Measurements from ENCODE around the gene NEMF. TPM values are rescaled to one million over a fixed set of nuclear protein-coding genes. Genes with fewer than 3 reads are reported as not detected.
"Not testable (repeated sequence)": the region's sequence is repeated elsewhere in the genome, so short reads cannot be mapped to it uniquely, and the experiment has no call there.

Gene NEMF
- total RNA-seq, 1 experiment from 2014 or later: 55.0 TPM

DNA sequence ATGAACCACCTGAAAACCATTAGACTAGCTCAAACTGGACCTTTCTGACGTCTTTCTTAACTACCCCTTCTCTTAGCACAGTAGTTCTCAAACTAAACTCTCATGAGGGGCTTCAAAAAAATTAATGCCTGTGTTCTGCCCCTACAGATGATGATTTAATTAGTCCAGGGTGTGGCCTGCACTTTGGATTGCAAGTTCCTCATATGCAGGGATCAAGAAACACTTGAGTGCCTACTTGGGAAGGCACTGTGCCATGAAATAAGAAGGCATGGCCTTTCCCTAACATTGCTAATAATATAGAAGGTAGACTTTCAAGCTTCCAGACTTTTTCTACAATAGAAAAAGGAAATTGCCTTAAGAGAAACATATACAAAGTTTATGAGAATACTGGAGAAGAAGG lies 107.4 kb downstream of the NEMF start:
- CTCF ChIA-PET: no interaction called here
- Mint-ChIP-seq H3K4me1 (ENCODE audit: insufficient read depth, unreplicated experiment) (no peaks in the 10 kb centered on the region), H3K4me3 (ENCODE audit: unreplicated experiment) (no peak overlapping the region), H3K27ac (ENCODE audit: low read depth, unreplicated experiment) (no peak overlapping the region), H3K27me3 (ENCODE audit: insufficient read depth, unreplicated experiment) (peaks cover 34% of the 10 kb centered on the region), H3K36me3 (ENCODE audit: insufficient read depth, unreplicated experiment) (no peaks in the 10 kb centered on the region), H3K9me3 (ENCODE audit: unreplicated experiment) (no peaks in the 10 kb centered on the region)
- TF ChIP-seq, protein P1, sequence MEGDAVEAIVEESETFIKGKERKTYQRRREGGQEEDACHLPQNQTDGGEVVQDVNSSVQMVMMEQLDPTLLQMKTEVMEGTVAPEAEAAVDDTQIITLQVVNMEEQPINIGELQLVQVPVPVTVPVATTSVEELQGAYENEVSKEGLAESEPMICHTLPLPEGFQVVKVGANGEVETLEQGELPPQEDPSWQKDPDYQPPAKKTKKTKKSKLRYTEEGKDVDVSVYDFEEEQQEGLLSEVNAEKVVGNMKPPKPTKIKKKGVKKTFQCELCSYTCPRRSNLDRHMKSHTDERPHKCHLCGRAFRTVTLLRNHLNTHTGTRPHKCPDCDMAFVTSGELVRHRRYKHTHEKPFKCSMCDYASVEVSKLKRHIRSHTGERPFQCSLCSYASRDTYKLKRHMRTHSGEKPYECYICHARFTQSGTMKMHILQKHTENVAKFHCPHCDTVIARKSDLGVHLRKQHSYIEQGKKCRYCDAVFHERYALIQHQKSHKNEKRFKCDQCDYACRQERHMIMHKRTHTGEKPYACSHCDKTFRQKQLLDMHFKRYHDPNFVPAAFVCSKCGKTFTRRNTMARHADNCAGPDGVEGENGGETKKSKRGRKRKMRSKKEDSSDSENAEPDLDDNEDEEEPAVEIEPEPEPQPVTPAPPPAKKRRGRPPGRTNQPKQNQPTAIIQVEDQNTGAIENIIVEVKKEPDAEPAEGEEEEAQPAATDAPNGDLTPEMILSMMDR (IDR thresholded peaks at IDR 0.05; ENCODE audit: unreplicated experiment): no peak
- intact Hi-C loops (cut with micrococcal nuclease): no loop called here
- no peak for DNase-seq (ENCODE audit: unreplicated experiment)
- POLR2A ChIA-PET: interaction anchor here (1.7 kb wide), 1 partner anchor 9 kb away, joined by 3 read pairs; no protein-coding TSS in a partner anchor
- no TSS peak for BruUV-seq (replicated peaks)

DNA sequence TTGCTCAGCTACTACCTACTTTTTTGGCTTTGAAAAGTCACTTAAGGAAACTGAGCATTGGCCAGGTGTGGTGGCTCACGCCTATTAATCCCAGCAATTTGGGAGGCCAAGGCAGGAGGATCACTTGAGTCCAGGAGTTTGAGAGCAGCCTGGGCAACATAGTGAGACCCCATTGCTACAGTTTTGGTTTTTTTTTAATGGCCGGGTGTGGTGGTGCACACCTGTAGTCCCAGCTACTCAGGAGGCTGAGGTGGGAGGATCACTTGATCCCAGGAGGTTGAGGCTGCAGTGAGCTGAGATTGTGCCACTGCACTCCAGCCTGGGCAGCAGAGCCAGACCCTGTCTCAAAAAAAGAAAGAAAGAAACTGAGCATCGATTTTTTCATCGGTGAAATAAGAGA lies 116.9 kb downstream of the NEMF start:
- H3K9me3 Mint-ChIP-seq (ENCODE audit: unreplicated experiment); H3K36me3 Mint-ChIP-seq (ENCODE audit: insufficient read depth, unreplicated experiment); H3K4me1 Mint-ChIP-seq (ENCODE audit: insufficient read depth, unreplicated experiment); intact Hi-C loops (cut with micrococcal nuclease); H3K4me3 Mint-ChIP-seq (ENCODE audit: unreplicated experiment); DNase-seq (ENCODE audit: unreplicated experiment); H3K27ac Mint-ChIP-seq (ENCODE audit: low read depth, unreplicated experiment); BruUV-seq (replicated peaks): not testable (repeated sequence)
- H3K27me3 Mint-ChIP-seq (ENCODE audit: insufficient read depth, unreplicated experiment): peaks cover 14% of the 10 kb centered on the region
- ChIA-PET POLR2A (interaction anchor here (1.1 kb wide), 1 partner anchor 32 kb away, joined by 3 read pairs; no protein-coding TSS in a partner anchor), CTCF (interaction anchor here (0.6 kb wide), 1 partner anchor 1460 kb away, joined by 3 read pairs; no protein-coding TSS in a partner anchor)

DNA sequence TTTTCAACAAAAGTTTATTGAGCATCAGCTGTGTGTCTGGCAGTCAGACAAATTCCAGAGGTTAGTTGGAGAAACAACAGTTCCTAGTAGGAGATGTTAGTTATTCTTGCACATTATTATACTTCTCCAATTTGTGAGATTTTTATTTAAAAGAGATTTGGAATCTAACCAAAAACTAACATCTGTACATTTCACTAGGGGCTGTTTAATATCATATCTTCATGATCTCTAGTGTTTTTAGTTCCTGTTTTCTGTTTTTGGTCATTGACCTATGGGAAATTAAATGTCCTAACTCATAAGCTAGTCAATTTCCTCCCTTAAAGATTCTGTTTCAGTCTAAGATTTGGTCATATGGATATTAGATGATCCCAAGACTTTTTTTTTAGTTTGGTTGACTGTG lies 118.8 kb downstream of the NEMF start:
- CTCF ChIA-PET: no interaction called here

DNA sequence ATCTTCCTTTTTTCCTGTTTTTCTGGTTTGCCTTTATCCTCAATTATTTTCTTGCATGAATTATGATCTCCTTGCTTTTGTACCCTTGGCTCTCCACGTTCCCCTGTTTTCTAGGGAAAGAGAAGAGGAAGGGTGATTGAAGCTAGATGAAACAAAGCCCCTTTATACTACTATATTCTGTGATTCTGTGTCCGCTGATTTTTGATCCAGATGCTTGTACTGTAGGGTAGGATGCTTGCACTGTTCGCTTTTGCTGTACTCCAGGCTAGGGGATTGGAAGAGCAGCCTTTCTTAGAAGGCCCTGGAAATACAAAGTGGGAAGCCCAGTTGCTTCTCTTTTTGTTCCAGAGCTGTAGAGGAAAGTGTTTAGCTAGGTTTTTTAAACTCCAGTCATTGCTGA lies 119.7 kb downstream of the NEMF start:
- TF ChIP-seq, protein P1 (IDR thresholded peaks at IDR 0.05; ENCODE audit: unreplicated experiment): no peak
- Mint-ChIP-seq H3K27ac (ENCODE audit: low read depth, unreplicated experiment) (no peak overlapping the region), H3K27me3 (ENCODE audit: insufficient read depth, unreplicated experiment) (no peaks in the 10 kb centered on the region), H3K9me3 (ENCODE audit: unreplicated experiment) (no peaks in the 10 kb centered on the region), H3K4me3 (ENCODE audit: unreplicated experiment) (no peak overlapping the region), H3K4me1 (ENCODE audit: insufficient read depth, unreplicated experiment) (no peaks in the 10 kb centered on the region), H3K36me3 (ENCODE audit: insufficient read depth, unreplicated experiment) (no peaks in the 10 kb centered on the region)
- intact Hi-C loops (cut with micrococcal nuclease): no loop called here
- DNase-seq (ENCODE audit: unreplicated experiment): no peak
- CTCF ChIA-PET: interaction anchor here (1.2 kb wide), 1 partner anchor 15 kb away, joined by 4 read pairs; no protein-coding TSS in a partner anchor
- POLR2A ChIA-PET: no interaction called here
- no TSS peak for BruUV-seq (replicated peaks)

More for the DNA sequence above, 118.8 kb downstream of the NEMF start:
- BruUV-seq (replicated peaks): no TSS peak
- H3K4me3 Mint-ChIP-seq (ENCODE audit: unreplicated experiment): no peak overlapping the region
- H3K27ac Mint-ChIP-seq (ENCODE audit: low read depth, unreplicated experiment): no peak overlapping the region
- TF ChIP-seq, protein P1 (IDR thresholded peaks at IDR 0.05; ENCODE audit: unreplicated experiment): no peak
- no peaks in the 10 kb centered on the region for H3K4me1 Mint-ChIP-seq (ENCODE audit: insufficient read depth, unreplicated experiment)
- H3K36me3 Mint-ChIP-seq (ENCODE audit: insufficient read depth, unreplicated experiment): no peaks in the 10 kb centered on the region
- no peak for DNase-seq (ENCODE audit: unreplicated experiment)
- H3K9me3 Mint-ChIP-seq (ENCODE audit: unreplicated experiment): no peaks in the 10 kb centered on the region
- POLR2A ChIA-PET: no interaction called here
- H3K27me3 Mint-ChIP-seq (ENCODE audit: insufficient read depth, unreplicated experiment): peaks cover 4% of the 10 kb centered on the region
- intact Hi-C loops (cut with micrococcal nuclease): no loop called here

Other genes starting within 250 kb of the NEMF start
- 257 and 299 TPM in 2 replicates for gene RPL36AL, start 232.2 kb downstream of the NEMF start, total RNA-seq (2022)
- 43.8 and 44.3 TPM in 2 replicates for gene MGAT2, start 232.0 kb downstream of the NEMF start, total RNA-seq (2022)
- gene DNAAF2, start 217.5 kb downstream of the NEMF start, total RNA-seq (2022): 6.8 and 9.9 TPM in 2 replicates
- gene POLE2, start 164.6 kb downstream of the NEMF start, total RNA-seq (2022): 1.9 and 3.8 TPM in 2 replicates
- 0.35 and 0.52 TPM in 2 replicates for gene KLHDC1, start 159.7 kb downstream of the NEMF start, total RNA-seq (2022)
- 28.3 and 32.4 TPM in 2 replicates for gene KLHDC2, start 84.6 kb downstream of the NEMF start, total RNA-seq (2022)
- 111 and 112 TPM in 2 replicates for gene ARF6, start 40.3 kb upstream of the NEMF start, total RNA-seq (2022)